ENCODE measurements around the gene LRCH1. TPM values are rescaled to one million over a fixed set of nuclear protein-coding genes. Genes with fewer than 3 reads are reported as not detected.

Gene LRCH1
- total and polyA plus RNA-seq, 3 donors from 2014 or later = 8.9 to 17.7 (median 16.8) TPM

- no peaks in the 10 kb centered on the region for H3K9me3 ChIP-seq
- H3K36me3 ChIP-seq (ENCODE audit: low read depth, missing control alignments) = no peaks in the 10 kb centered on the region
- TF ChIP-seq POLR2A (IDR thresholded peaks at IDR 0.05) (no peak), CTCF (IDR thresholded peaks at IDR 0.05) (no peak)
- intact Hi-C loops (cut with DNase I; ENCODE audit: low total_unique reads) = no loop called here
- no peaks in the 10 kb centered on the region for H3K27me3 ChIP-seq
- H3K4me3 ChIP-seq = no peak overlapping the region
- no peaks in the 10 kb centered on the region for H3K4me1 ChIP-seq
- DNase-seq = no peak
- H3K27ac ChIP-seq = no peak overlapping the region
- WGBS, 2 donors = 54 to 55% methylated on average over 3 of the region's 3 CpGs
Observed at GRCh38 chr13:46684287-46685001, 131.5 kb downstream of the LRCH1 start.

GRCh38 chr13:46685006-46685730 lies 132.2 kb downstream of the LRCH1 start:
- H3K36me3 ChIP-seq (ENCODE audit: low read depth, missing control alignments) = no peaks in the 10 kb centered on the region
- no peak overlapping the region for H3K4me3 ChIP-seq
- H3K4me1 ChIP-seq = no peaks in the 10 kb centered on the region
- TF ChIP-seq CTCF (IDR thresholded peaks at IDR 0.05) (no peak), POLR2A (IDR thresholded peaks at IDR 0.05) (no peak)
- intact Hi-C loops (cut with DNase I; ENCODE audit: low total_unique reads) = no loop called here
- H3K9me3 ChIP-seq = no peaks in the 10 kb centered on the region
- H3K27ac ChIP-seq = no peak overlapping the region
- DNase-seq = no peak
- no peaks in the 10 kb centered on the region for H3K27me3 ChIP-seq
- 71 to 79% methylated on average over 10 of the region's 10 CpGs for WGBS, 2 donors

GRCh38 chr13:46686171-46686570 lies 133.2 kb downstream of the LRCH1 start:
- intact Hi-C loops (cut with DNase I; ENCODE audit: low total_unique reads) = no loop called here
- no peak overlapping the region for H3K4me3 ChIP-seq
- no peak for DNase-seq
- TF ChIP-seq CTCF (IDR thresholded peaks at IDR 0.05) = no peak
- TF ChIP-seq POLR2A (IDR thresholded peaks at IDR 0.05) = no peak
- no peaks in the 10 kb centered on the region for H3K4me1 ChIP-seq
- WGBS, 2 donors = 83 to 84% methylated on average over 4 of the region's 4 CpGs
- H3K36me3 ChIP-seq (ENCODE audit: low read depth, missing control alignments) = no peaks in the 10 kb centered on the region
- no peaks in the 10 kb centered on the region for H3K9me3 ChIP-seq
- no peaks in the 10 kb centered on the region for H3K27me3 ChIP-seq
- no peak overlapping the region for H3K27ac ChIP-seq

- TF ChIP-seq POLR2A (IDR thresholded peaks at IDR 0.05) = no peak
- Histone ChIP-seq H3K27me3 (no peaks in the 10 kb centered on the region), H3K36me3 (ENCODE audit: low read depth, missing control alignments) (no peaks in the 10 kb centered on the region), H3K4me3 (no peak overlapping the region), H3K27ac (no peak overlapping the region), H3K9me3 (no peaks in the 10 kb centered on the region), H3K4me1 (no peaks in the 10 kb centered on the region)
- intact Hi-C loops (cut with DNase I; ENCODE audit: low total_unique reads) = no loop called here
- no peak for DNase-seq
- 35 to 43% methylated on average over 1 of the region's 1 CpG for WGBS, 2 donors
Observed at GRCh38 chr13:46687810-46688209, 134.8 kb downstream of the LRCH1 start.

- H3K27me3 ChIP-seq = no peaks in the 10 kb centered on the region
- no peak overlapping the region for H3K27ac ChIP-seq
- H3K9me3 ChIP-seq = no peaks in the 10 kb centered on the region
- TF ChIP-seq CTCF (IDR thresholded peaks at IDR 0.05) (no peak), POLR2A (IDR thresholded peaks at IDR 0.05) (no peak)
- intact Hi-C loops (cut with DNase I; ENCODE audit: low total_unique reads) = no loop called here
- no peak overlapping the region for H3K4me3 ChIP-seq
- no peaks in the 10 kb centered on the region for H3K4me1 ChIP-seq
- H3K36me3 ChIP-seq (ENCODE audit: low read depth, missing control alignments) = no peaks in the 10 kb centered on the region
- WGBS, 2 donors = 76 to 88% methylated on average over 1 of the region's 1 CpG
- DNase-seq = no peak
Observed at GRCh38 chr13:46688306-46688705, 135.3 kb downstream of the LRCH1 start.
